SK-N-SH treated with all-trans-retinoic acid at 6 μM for 48 hours (cell line): ENCODE measurements around the gene UHRF1.

Experiments used
- ATAC-seq: fragments of 200-7000 bp; cut with Tn5 transposase; 3 replicates; pipeline ENCODE4 v1.9.1; 2020; ENCODE audit warnings: mild to moderate bottlenecking, moderate library complexity
- ARNTL ChIP-seq: fragments of 450-650 bp; formaldehyde crosslinking; IDR thresholded peaks from 2 replicates; pipeline ENCODE4 v1.5.0; 2020; ENCODE audit warnings: low read depth, mild to moderate bottlenecking, moderate library complexity, borderline replicate concordance
- BACH2 ChIP-seq: fragments of 250-450 bp; sonication (Bioruptor Pico); IDR thresholded peaks from 2 replicates; pipeline ENCODE4 v1.9.0; 2021; ENCODE audit warnings: mild to moderate bottlenecking, borderline replicate concordance
- CSDC2 ChIP-seq: fragments of 250-450 bp; sonication (Bioruptor Pico); IDR thresholded peaks from 2 replicates; pipeline ENCODE4 v1.5.0; 2020; ENCODE audit warnings: mild to moderate bottlenecking, moderate library complexity
- CSRNP3 ChIP-seq: fragments of 250-450 bp; sonication (Bioruptor Pico); IDR thresholded peaks from 2 replicates; pipeline ENCODE4 v1.5.1; 2021; ENCODE audit warnings: mild to moderate bottlenecking, moderate library complexity
- ESRRG ChIP-seq: fragments of 250-450 bp; sonication (Bioruptor Pico); IDR thresholded peaks from 2 replicates; pipeline ENCODE4 v1.6.1; 2021; ENCODE audit warnings: mild to moderate bottlenecking
- GLIS3 ChIP-seq: fragments of 250-450 bp; sonication (Bioruptor Pico); IDR thresholded peaks from 2 replicates; pipeline ENCODE4 v1.5.0; 2020; ENCODE audit warnings: mild to moderate bottlenecking, moderate library complexity
- ISL1 ChIP-seq: fragments of 250-450 bp; sonication (Bioruptor Pico); IDR thresholded peaks from 2 replicates; pipeline ENCODE4 v2.1.2; 2022; ENCODE audit warnings: mild to moderate bottlenecking, moderate library complexity
- OSR1 ChIP-seq: fragments of 250-450 bp; sonication (Bioruptor Pico); IDR thresholded peaks from 2 replicates; pipeline ENCODE4 v1.8.0; 2022; ENCODE audit warnings: moderate library complexity, mild to moderate bottlenecking, inconsistent platforms
- PATZ1 ChIP-seq: fragments of 250-450 bp; sonication (Bioruptor Pico); IDR thresholded peaks from 2 replicates; pipeline ENCODE4 v1.8.0; 2020; ENCODE audit warnings: mild to moderate bottlenecking, moderate library complexity, borderline replicate concordance
- PPARA ChIP-seq: fragments of 250-450 bp; sonication (Bioruptor Pico); IDR thresholded peaks from 2 replicates; pipeline ENCODE4 v1.5.0; 2020; ENCODE audit warnings: mild to moderate bottlenecking, borderline replicate concordance
- RARB ChIP-seq: fragments of 250-450 bp; sonication (Bioruptor Pico); IDR thresholded peaks from 2 replicates; pipeline ENCODE4 v1.8.0; 2021; ENCODE audit warnings: mild to moderate bottlenecking, moderate library complexity
- SNAI2 ChIP-seq: fragments of 250-450 bp; sonication (Bioruptor Pico); IDR thresholded peaks from 2 replicates; pipeline ENCODE4 v1.5.0; 2020; ENCODE audit warnings: mild to moderate bottlenecking, moderate library complexity
- TCF4 ChIP-seq: fragments of 250-450 bp; sonication (Bioruptor Pico); IDR thresholded peaks from 2 replicates; pipeline ENCODE4 v1.8.0; 2021; ENCODE audit warnings: mild to moderate bottlenecking, moderate library complexity, borderline replicate concordance
- TOX ChIP-seq: fragments of 250-450 bp; sonication (Bioruptor Pico); IDR thresholded peaks from 2 replicates; pipeline ENCODE4 v1.8.0; 2021; ENCODE audit warnings: mild to moderate bottlenecking, moderate library complexity, borderline replicate concordance
- TSHZ2 ChIP-seq: fragments of 250-450 bp; sonication (Bioruptor Pico); IDR thresholded peaks from 2 replicates; pipeline ENCODE4 v1.5.0; 2020; ENCODE audit warnings: mild to moderate bottlenecking, moderate library complexity
- ZC3H10 ChIP-seq: fragments of 250-450 bp; sonication (Bioruptor Pico); IDR thresholded peaks from 2 replicates; pipeline ENCODE4 v1.5.1; 2021; ENCODE audit warnings: mild to moderate bottlenecking, moderate library complexity
- ZFP3 ChIP-seq: fragments of 250-450 bp; sonication (Bioruptor Pico); IDR thresholded peaks from 2 replicates; pipeline ENCODE4 v1.5.0; 2020; ENCODE audit warnings: mild to moderate bottlenecking, moderate library complexity
- ZFP30 ChIP-seq: fragments of 450-650 bp; formaldehyde crosslinking; IDR thresholded peaks from 2 replicates; pipeline ENCODE4 v1.5.0; 2022; ENCODE audit warnings: mild to moderate bottlenecking, moderate library complexity
- ZNF565 ChIP-seq: fragments of 450-650 bp; formaldehyde crosslinking; conservative IDR thresholded peaks from 2 replicates; pipeline ENCODE4 v1.5.0; 2020; ENCODE audit warnings: low read depth, mild to moderate bottlenecking, moderate library complexity
- ZNF70 ChIP-seq: fragments of 450-650 bp; formaldehyde crosslinking; IDR thresholded peaks from 2 replicates; pipeline ENCODE4 v1.5.0; 2020; ENCODE audit warnings: mild to moderate bottlenecking, moderate library complexity
- ZNF8 ChIP-seq: fragments of 450-650 bp; formaldehyde crosslinking; IDR thresholded peaks from 2 replicates; pipeline ENCODE4 v1.5.0; 2020; ENCODE audit warnings: mild to moderate bottlenecking, moderate library complexity
- TF ChIP-seq, protein P1 (sequence below): fragments of 250-450 bp; sonication (Bioruptor Pico); IDR thresholded peaks from 2 replicates; pipeline ENCODE4 v1.5.1; 2020; ENCODE audit warnings: low read depth, mild to moderate bottlenecking, moderate library complexity
- TF ChIP-seq, protein P2 (sequence below): fragments of 250-450 bp; sonication (Bioruptor Pico); IDR thresholded peaks from 2 replicates; pipeline ENCODE4 v1.8.0; 2021; ENCODE audit warnings: low read depth, mild to moderate bottlenecking, moderate library complexity, borderline replicate concordance

The UHRF1 gene

DNA sequence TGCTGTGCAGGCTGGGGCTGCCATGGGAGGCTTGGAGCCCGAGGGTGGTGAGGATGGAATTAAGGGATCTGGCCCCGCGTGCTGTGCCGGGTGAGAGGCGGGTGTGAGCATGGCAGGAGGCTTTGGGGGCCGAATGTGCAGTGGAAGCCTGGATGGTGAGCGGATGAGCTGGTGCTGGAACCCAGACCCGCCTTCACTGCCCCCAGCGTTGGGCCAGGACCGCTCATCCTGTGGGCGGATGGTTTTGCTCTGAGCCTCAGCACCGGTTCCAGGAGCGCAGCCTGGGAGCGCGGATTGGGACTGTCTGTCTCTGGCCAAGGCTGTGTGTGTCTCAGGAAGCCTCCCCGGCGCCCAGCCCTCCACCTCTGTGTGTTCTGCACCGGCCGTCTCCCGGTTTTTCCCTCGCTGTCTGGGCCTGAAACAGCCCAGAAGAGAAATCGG is 76.3 kb downstream of the UHRF1 start:
- ATAC-seq: no peak
- TF ChIP-seq ZFP3 (no peak), ZNF8 (CRISPR knock-in tag) (no peak), TOX (CRISPR knock-in tag) (no peak), ZC3H10 (CRISPR knock-in tag) (no peak), ARNTL (no peak), PPARA (CRISPR knock-in tag) (no peak), CSRNP3 (CRISPR knock-in tag) (no peak), ZNF565 (CRISPR knock-in tag) (no peak)

DNA sequence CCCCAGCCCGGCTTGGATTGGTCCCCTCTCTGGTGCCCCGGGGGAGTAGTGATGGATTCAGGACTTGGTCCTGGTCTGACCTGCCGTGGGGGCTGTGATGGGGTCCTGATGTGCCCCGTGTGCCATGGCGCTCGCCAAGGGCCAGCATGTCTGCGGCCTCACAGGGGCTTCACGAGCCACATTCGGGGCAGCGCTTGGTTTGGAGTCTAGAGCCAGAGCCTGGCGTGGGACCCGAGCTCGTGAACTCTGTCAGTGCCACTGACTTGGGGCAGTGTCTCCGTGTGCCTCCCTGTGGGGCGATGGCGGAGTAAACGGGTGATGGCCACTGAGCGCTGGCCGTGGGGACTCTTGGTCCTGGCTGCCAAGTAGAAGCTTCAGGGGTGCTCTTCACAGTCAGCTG is 76.8 kb downstream of the UHRF1 start:
- no peak for ATAC-seq
- TF ChIP-seq, protein P1, sequence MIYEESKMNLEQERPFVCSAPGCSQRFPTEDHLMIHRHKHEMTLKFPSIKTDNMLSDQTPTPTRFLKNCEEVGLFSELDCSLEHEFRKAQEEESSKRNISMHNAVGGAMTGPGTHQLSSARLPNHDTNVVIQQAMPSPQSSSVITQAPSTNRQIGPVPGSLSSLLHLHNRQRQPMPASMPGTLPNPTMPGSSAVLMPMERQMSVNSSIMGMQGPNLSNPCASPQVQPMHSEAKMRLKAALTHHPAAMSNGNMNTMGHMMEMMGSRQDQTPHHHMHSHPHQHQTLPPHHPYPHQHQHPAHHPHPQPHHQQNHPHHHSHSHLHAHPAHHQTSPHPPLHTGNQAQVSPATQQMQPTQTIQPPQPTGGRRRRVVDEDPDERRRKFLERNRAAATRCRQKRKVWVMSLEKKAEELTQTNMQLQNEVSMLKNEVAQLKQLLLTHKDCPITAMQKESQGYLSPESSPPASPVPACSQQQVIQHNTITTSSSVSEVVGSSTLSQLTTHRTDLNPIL (CRISPR knock-in tag): no peak
- TF ChIP-seq ARNTL (no peak), ESRRG (CRISPR knock-in tag) (no peak), TOX (CRISPR knock-in tag) (no peak), ISL1 (CRISPR knock-in tag) (no peak), GLIS3 (CRISPR knock-in tag) (no peak), ZC3H10 (CRISPR knock-in tag) (no peak), SNAI2 (CRISPR knock-in tag) (no peak), PPARA (CRISPR knock-in tag) (no peak), CSRNP3 (CRISPR knock-in tag) (no peak), OSR1 (CRISPR knock-in tag) (no peak), ZNF70 (CRISPR knock-in tag) (no peak), BACH2 (no peak), ZFP3 (no peak), TCF4 (CRISPR knock-in tag) (no peak), ZFP30 (no peak), PATZ1 (CRISPR knock-in tag) (no peak), CSDC2 (CRISPR knock-in tag) (no peak), ZNF565 (CRISPR knock-in tag) (no peak)
- TF ChIP-seq, protein P2, sequence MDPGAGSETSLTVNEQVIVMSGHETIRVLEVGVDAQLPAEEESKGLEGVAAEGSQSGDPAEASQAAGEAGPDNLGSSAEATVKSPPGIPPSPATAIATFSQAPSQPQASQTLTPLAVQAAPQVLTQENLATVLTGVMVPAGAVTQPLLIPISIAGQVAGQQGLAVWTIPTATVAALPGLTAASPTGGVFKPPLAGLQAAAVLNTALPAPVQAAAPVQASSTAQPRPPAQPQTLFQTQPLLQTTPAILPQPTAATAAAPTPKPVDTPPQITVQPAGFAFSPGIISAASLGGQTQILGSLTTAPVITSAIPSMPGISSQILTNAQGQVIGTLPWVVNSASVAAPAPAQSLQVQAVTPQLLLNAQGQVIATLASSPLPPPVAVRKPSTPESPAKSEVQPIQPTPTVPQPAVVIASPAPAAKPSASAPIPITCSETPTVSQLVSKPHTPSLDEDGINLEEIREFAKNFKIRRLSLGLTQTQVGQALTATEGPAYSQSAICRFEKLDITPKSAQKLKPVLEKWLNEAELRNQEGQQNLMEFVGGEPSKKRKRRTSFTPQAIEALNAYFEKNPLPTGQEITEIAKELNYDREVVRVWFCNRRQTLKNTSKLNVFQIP (CRISPR knock-in tag): no peak

DNA sequence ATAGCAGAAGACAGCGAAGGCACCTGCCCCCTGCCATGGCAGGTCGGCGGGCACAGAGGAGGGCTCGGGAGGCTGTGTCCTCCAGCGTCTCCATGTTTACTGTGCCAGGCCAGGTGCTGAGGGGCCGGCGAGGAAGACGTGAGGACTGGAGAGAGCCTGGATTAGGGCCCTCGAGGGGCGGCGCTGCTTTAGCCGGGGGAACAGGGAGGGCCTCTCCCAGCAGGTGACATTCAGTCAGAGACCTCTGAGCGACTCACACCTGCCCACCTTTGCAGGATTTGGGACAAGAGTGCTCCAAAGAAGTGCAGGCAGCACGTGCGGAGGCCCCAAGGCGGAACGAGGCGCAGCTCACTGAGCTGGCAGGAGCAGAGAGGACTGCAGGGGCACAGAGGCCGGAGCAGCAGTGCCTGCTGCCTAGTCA is 77.2 kb downstream of the UHRF1 start:
- ATAC-seq: no peak
- TF ChIP-seq CSDC2 (CRISPR knock-in tag) (no peak), TOX (CRISPR knock-in tag) (no peak), GLIS3 (CRISPR knock-in tag) (no peak), ZC3H10 (CRISPR knock-in tag) (no peak), ISL1 (CRISPR knock-in tag) (no peak), PPARA (CRISPR knock-in tag) (no peak), ZNF70 (CRISPR knock-in tag) (no peak), ZNF8 (CRISPR knock-in tag) (no peak), RARB (CRISPR knock-in tag) (no peak), ZFP3 (no peak), ESRRG (CRISPR knock-in tag) (no peak), ZNF565 (CRISPR knock-in tag) (no peak), OSR1 (CRISPR knock-in tag) (no peak), TSHZ2 (CRISPR knock-in tag) (no peak), ZFP30 (no peak), TCF4 (CRISPR knock-in tag) (no peak)
- TF ChIP-seq, protein P1 (CRISPR knock-in tag): no peak
